Heart left ventricle (tissue), 13 donors: Measurements from ENCODE around the gene NNAT.

Experiments
- CTCF ChIP-seq, 12 donors: fragments of 200-600 bp; sonication (generic) in 4 of 12; IDR thresholded peaks; one replicate each; pipeline versions ENCODE4 v1.5.0 to v1.8.0; 2018 to 2022; ENCODE audit warnings: antibody characterized with exemption in 12 of 12, mild to moderate bottlenecking in 5 of 12
- POLR2A ChIP-seq, 2 donors: fragments of 450-650 bp; IDR thresholded peaks; one replicate each; pipeline ENCODE4 v1.6.1; 2017; ENCODE audit warnings: antibody characterized with exemption in 2 of 2, mild to moderate bottlenecking in 2 of 2, moderate library complexity in 2 of 2
- donor health status: ischemic (EF 13 %, LVEDD 7.1; RV severe dilation, severe dysfunction).
- donor health status: DM: no; HTN: yes; CAD: no.
- donor health status: DM: no; HTN: no; CAD: no.
- donor health status: ischemic (EF 25% LVEDD 6.9; RV normal size, moderate dysfunction).
- donor health status: ischemic (EF 25% LVEDD 5.7; RV mildly dilated, moderate dysfunction).
- donor health status: ischemic (EF 35%, LVEDD 5.7; RV mildly dilated, moderate dysfunction).
- donor health status: nonischemic (EF 11% LVEDD 7.7; RV severe dilation, severe dysfunction).
- donor health status: DM: yes; HTN: yes; CAD: no.
- donor health status: PGD.
- donor health status: ischemic (EF 29% LVEDD 5.4; RV normal size, mild dysfunction).
- donor health status: nonischemic (EF 23%, LVEDD 6.1; RV moderate dilation, normal function).

DNA sequence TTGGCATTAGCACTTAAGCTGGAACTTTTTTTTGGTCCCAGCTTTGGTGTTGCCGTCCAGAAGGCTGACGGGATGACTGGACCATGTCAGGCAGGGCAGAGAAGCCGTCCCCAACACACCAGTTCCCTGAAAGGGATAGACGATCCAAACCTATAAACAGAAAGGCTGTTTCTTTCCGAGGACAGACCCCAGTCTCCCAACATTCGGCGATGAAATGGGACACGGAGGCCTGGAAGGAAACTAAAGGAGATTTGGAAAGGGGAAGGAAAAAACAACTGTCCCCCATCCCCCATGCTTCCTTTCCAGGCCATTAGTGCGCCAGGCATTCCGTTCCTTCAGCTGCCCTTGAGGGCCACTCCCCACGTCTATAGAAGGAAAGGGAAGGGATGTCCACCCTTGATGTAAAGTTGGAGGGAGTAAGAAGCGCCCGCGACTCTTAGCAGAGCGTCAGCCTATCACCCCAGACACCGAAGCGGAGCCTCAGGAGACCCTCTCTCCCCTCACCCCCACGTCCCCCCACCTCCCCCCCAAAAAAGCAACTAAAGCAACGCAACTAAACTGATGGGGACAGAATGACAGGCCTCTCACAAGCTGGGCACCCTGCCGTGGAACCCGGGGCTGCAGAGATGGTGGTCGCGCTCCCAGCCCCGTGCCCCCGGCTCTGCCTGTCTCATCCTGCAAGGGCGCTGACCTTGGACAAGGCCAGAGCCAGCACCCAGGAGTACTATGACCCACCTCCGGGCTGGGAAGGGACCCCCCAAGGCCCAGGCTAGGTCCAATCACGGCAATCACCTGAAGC, 6.0 kb downstream of the NNAT start:
- TF ChIP-seq CTCF (IDR thresholded peaks at IDR 0.05) (no peak), POLR2A (IDR thresholded peaks at IDR 0.05) (no peak)
